Retina (tissue), 1 donor: Measurements from ENCODE around the gene KCNQ5.

Experiments
- DNase-seq: peaks from one replicate; pipeline ENCODE4 v3.0.0-alpha.2; 2016

KCNQ5 gene

GRCh38 chr6:73028124-73028766 is 406.4 kb downstream of the KCNQ5 start:
- DNase-seq, result no peak

- DNase-seq, result no peak
These were observed 407.1 kb downstream of the KCNQ5 start for GRCh38 chr6:73028893-73029450.

- no peak for DNase-seq
These were observed 408.4 kb downstream of the KCNQ5 start for GRCh38 chr6:73030257-73030656.

- no peak for DNase-seq
These were observed 409.2 kb downstream of the KCNQ5 start for GRCh38 chr6:73030791-73031782.

- DNase-seq, result no peak
These were observed 410.7 kb downstream of the KCNQ5 start for GRCh38 chr6:73032586-73032985.

- no peak for DNase-seq
These were observed 414.8 kb downstream of the KCNQ5 start for GRCh38 chr6:73036689-73037088.

GRCh38 chr6:73041051-73041450 is 419.2 kb downstream of the KCNQ5 start:
- no peak for DNase-seq

- no peak for DNase-seq
These were observed 421.0 kb downstream of the KCNQ5 start for GRCh38 chr6:73042892-73043291.

GRCh38 chr6:73043446-73043845 is 421.6 kb downstream of the KCNQ5 start:
- no peak for DNase-seq

- DNase-seq, result no peak
These were observed 423.7 kb downstream of the KCNQ5 start for GRCh38 chr6:73045609-73046008.

- no peak for DNase-seq
These were observed 425.9 kb downstream of the KCNQ5 start for GRCh38 chr6:73047801-73048200.

GRCh38 chr6:73049971-73050594 is 428.2 kb downstream of the KCNQ5 start:
- no peak for DNase-seq

GRCh38 chr6:73050706-73051105 is 428.8 kb downstream of the KCNQ5 start:
- no peak for DNase-seq

GRCh38 chr6:73051147-73051546 is 429.3 kb downstream of the KCNQ5 start:
- DNase-seq, result no peak

- DNase-seq, result no peak
These were observed 433.1 kb downstream of the KCNQ5 start for GRCh38 chr6:73054958-73055357.

- no peak for DNase-seq
These were observed 436.9 kb downstream of the KCNQ5 start for GRCh38 chr6:73058736-73059135.

- DNase-seq, result no peak
These were observed 440.3 kb downstream of the KCNQ5 start for GRCh38 chr6:73062130-73062529.

GRCh38 chr6:73062837-73063236 is 441.0 kb downstream of the KCNQ5 start:
- DNase-seq, result no peak

GRCh38 chr6:73064266-73064665 is 442.4 kb downstream of the KCNQ5 start:
- DNase-seq, result no peak

- DNase-seq, result no peak
These were observed 451.4 kb downstream of the KCNQ5 start for GRCh38 chr6:73073238-73073637.

GRCh38 chr6:73074175-73074574 is 452.3 kb downstream of the KCNQ5 start:
- no peak for DNase-seq

GRCh38 chr6:73076211-73076954 is 454.5 kb downstream of the KCNQ5 start:
- no peak for DNase-seq
